ENCODE results near the gene ACCS. TPM values are rescaled to one million over a fixed set of nuclear protein-coding genes. Genes with fewer than 3 reads are reported as not detected.

ACCS gene
- total RNA-seq, 2 experiments from 2014 or later, result 8.7 to 9.0 TPM

- ATAC-seq, result no peak
- Mint-ChIP-seq H3K27me3 (ENCODE audit: low read depth) (peaks cover 3% of the 10 kb centered on the region), H3K36me3 (ENCODE audit: low read depth) (no peaks in the 10 kb centered on the region), H3K27ac (no peak within 1 kb of the TSS), H3K4me1 (ENCODE audit: low read depth) (no peaks in the 10 kb centered on the region), H3K4me3 (no peak within 1 kb of the TSS), H3K9me3 (ENCODE audit: insufficient read depth) (no peaks in the 10 kb centered on the region)
- DNase-seq, result no peak
- POLR2A ChIA-PET, result no interaction called here
- CTCF ChIA-PET, result no interaction called here
Observed at GRCh38 chr11:44047931-44048431, 18.1 kb upstream of the ACCS start, which contains the start of gene ACCSL. ACCSL (plus strand) TSS chr11:44047981; CDS start chr11:44048037, 56 bp downstream.

- Mint-ChIP-seq H3K27me3 (ENCODE audit: low read depth) (no peaks in the 10 kb centered on the region), H3K4me1 (ENCODE audit: low read depth) (no peaks in the 10 kb centered on the region), H3K36me3 (ENCODE audit: low read depth) (no peaks in the 10 kb centered on the region), H3K27ac (no peak overlapping the region), H3K9me3 (ENCODE audit: insufficient read depth) (no peaks in the 10 kb centered on the region), H3K4me3 (no peak overlapping the region)
- DNase-seq (no peak), ATAC-seq (no peak)
- POLR2A ChIA-PET, result no interaction called here
- CTCF ChIA-PET, result no interaction called here
Observed at GRCh38 chr11:44049832-44050231, 16.2 kb upstream of the ACCS start.

- ChIA-PET POLR2A (no interaction called here), CTCF (no interaction called here)
- peaks cover 3% of the 10 kb centered on the region for H3K27me3 Mint-ChIP-seq (ENCODE audit: low read depth)
- no peaks in the 10 kb centered on the region for H3K36me3 Mint-ChIP-seq (ENCODE audit: low read depth)
- H3K9me3 Mint-ChIP-seq (ENCODE audit: insufficient read depth), result no peaks in the 10 kb centered on the region
- no peak for ATAC-seq
- H3K27ac Mint-ChIP-seq, result no peak overlapping the region
- no peak overlapping the region for H3K4me3 Mint-ChIP-seq
- H3K4me1 Mint-ChIP-seq (ENCODE audit: low read depth), result no peaks in the 10 kb centered on the region
- no peak for DNase-seq
Observed at GRCh38 chr11:44051171-44051570, 14.9 kb upstream of the ACCS start.

GRCh38 chr11:44057340-44057739, 8.7 kb upstream of the ACCS start:
- DNase-seq (no peak), ATAC-seq (no peak)
- Mint-ChIP-seq H3K9me3 (ENCODE audit: insufficient read depth) (no peaks in the 10 kb centered on the region), H3K4me3 (no peak overlapping the region), H3K27me3 (ENCODE audit: low read depth) (peaks cover 3% of the 10 kb centered on the region), H3K4me1 (ENCODE audit: low read depth) (no peaks in the 10 kb centered on the region), H3K27ac (no peak overlapping the region), H3K36me3 (ENCODE audit: low read depth) (no peaks in the 10 kb centered on the region)
- POLR2A ChIA-PET, result no interaction called here
- CTCF ChIA-PET, result interaction anchor here (0.9 to 2.7 kb wide), 3 partner anchors 37 to 82 kb away, joined by 3 to 12 read pairs (median 3); partner anchors contain the start of gene EXT2

GRCh38 chr11:44058275-44058674, 7.8 kb upstream of the ACCS start:
- POLR2A ChIA-PET, result no interaction called here
- Mint-ChIP-seq H3K9me3 (ENCODE audit: insufficient read depth) (no peaks in the 10 kb centered on the region), H3K4me3 (no peak overlapping the region), H3K27ac (no peak overlapping the region), H3K27me3 (ENCODE audit: low read depth) (peaks cover 3% of the 10 kb centered on the region), H3K4me1 (ENCODE audit: low read depth) (no peaks in the 10 kb centered on the region), H3K36me3 (ENCODE audit: low read depth) (no peaks in the 10 kb centered on the region)
- CTCF ChIA-PET, result interaction anchor here (1.4 to 2.7 kb wide), 2 partner anchors 36 to 75 kb away, joined by 3 to 12 read pairs; partner anchors contain the start of gene EXT2
- ATAC-seq (no peak), DNase-seq (no peak)

- Mint-ChIP-seq H3K9me3 (ENCODE audit: insufficient read depth) (no peaks in the 10 kb centered on the region), H3K4me1 (ENCODE audit: low read depth) (peaks cover 26% of the 10 kb centered on the region), H3K4me3 (peak overlapping the region; percentile 82), H3K27ac (peak overlapping the region; percentile 87), H3K36me3 (ENCODE audit: low read depth) (no peaks in the 10 kb centered on the region), H3K27me3 (ENCODE audit: low read depth) (peaks cover 6% of the 10 kb centered on the region)
- POLR2A ChIA-PET, result no interaction called here
- CTCF ChIA-PET, result interaction anchor here (2.2 kb wide), 1 partner anchor 29 kb away, joined by 10 read pairs; no protein-coding TSS in a partner anchor
- DNase-seq (no peak), ATAC-seq (no peak)
Observed at GRCh38 chr11:44065161-44065661, 859 bp upstream of the ACCS start.

- peak overlapping the region; percentile 82 for H3K4me3 Mint-ChIP-seq
- no peak for ATAC-seq
- peaks cover 6% of the 10 kb centered on the region for H3K27me3 Mint-ChIP-seq (ENCODE audit: low read depth)
- ChIA-PET CTCF (interaction anchor here (1.1 to 2.2 kb wide), 6 partner anchors 19 to 39 kb away, joined by 3 to 10 read pairs (median 6); no protein-coding TSS in a partner anchor), POLR2A (no interaction called here)
- no peaks in the 10 kb centered on the region for H3K36me3 Mint-ChIP-seq (ENCODE audit: low read depth)
- no peaks in the 10 kb centered on the region for H3K9me3 Mint-ChIP-seq (ENCODE audit: insufficient read depth)
- peak overlapping the region; percentile 87 for H3K27ac Mint-ChIP-seq
- peaks cover 26% of the 10 kb centered on the region for H3K4me1 Mint-ChIP-seq (ENCODE audit: low read depth)
- no peak for DNase-seq
Observed at GRCh38 chr11:44066732-44067141, 667 bp downstream of the ACCS start.

GRCh38 chr11:44067266-44067665, 1.2 kb downstream of the ACCS start:
- H3K4me1 Mint-ChIP-seq (ENCODE audit: low read depth), result peaks cover 26% of the 10 kb centered on the region
- peaks cover 6% of the 10 kb centered on the region for H3K27me3 Mint-ChIP-seq (ENCODE audit: low read depth)
- no peaks in the 10 kb centered on the region for H3K9me3 Mint-ChIP-seq (ENCODE audit: insufficient read depth)
- H3K27ac Mint-ChIP-seq, result peak overlapping the region; percentile 87
- ChIA-PET POLR2A (interaction anchor here (1.2 kb wide), 1 partner anchor 501 kb away, joined by 3 read pairs; no protein-coding TSS in a partner anchor), CTCF (interaction anchor here (1.3 to 2.2 kb wide), 5 partner anchors 19 to 38 kb away, joined by 5 to 9 read pairs (median 7); no protein-coding TSS in a partner anchor)
- ATAC-seq, result no peak
- DNase-seq, result no peak
- peak overlapping the region; percentile 82 for H3K4me3 Mint-ChIP-seq
- no peaks in the 10 kb centered on the region for H3K36me3 Mint-ChIP-seq (ENCODE audit: low read depth)

GRCh38 chr11:44068180-44068579, 2.1 kb downstream of the ACCS start:
- H3K4me1 Mint-ChIP-seq (ENCODE audit: low read depth), result peaks cover 26% of the 10 kb centered on the region
- peaks cover 6% of the 10 kb centered on the region for H3K27me3 Mint-ChIP-seq (ENCODE audit: low read depth)
- no peaks in the 10 kb centered on the region for H3K36me3 Mint-ChIP-seq (ENCODE audit: low read depth)
- H3K9me3 Mint-ChIP-seq (ENCODE audit: insufficient read depth), result no peaks in the 10 kb centered on the region
- ChIA-PET CTCF (interaction anchor here (0.6 to 3.0 kb wide), 6 partner anchors 18 to 126 kb away, joined by 3 to 10 read pairs (median 6); partner anchors contain the start of genes C11orf96 and EXT2), POLR2A (interaction anchor here (1.2 kb wide), 1 partner anchor 500 kb away, joined by 3 read pairs; no protein-coding TSS in a partner anchor)
- no peak overlapping the region for H3K4me3 Mint-ChIP-seq
- no peak overlapping the region for H3K27ac Mint-ChIP-seq
- no peak for DNase-seq
- no peak for ATAC-seq

- no peak overlapping the region for H3K4me3 Mint-ChIP-seq
- no peaks in the 10 kb centered on the region for H3K27me3 Mint-ChIP-seq (ENCODE audit: low read depth)
- DNase-seq (no peak), ATAC-seq (no peak)
- H3K36me3 Mint-ChIP-seq (ENCODE audit: low read depth), result no peaks in the 10 kb centered on the region
- H3K9me3 Mint-ChIP-seq (ENCODE audit: insufficient read depth), result no peaks in the 10 kb centered on the region
- peaks cover 21% of the 10 kb centered on the region for H3K4me1 Mint-ChIP-seq (ENCODE audit: low read depth)
- H3K27ac Mint-ChIP-seq, result no peak overlapping the region
- ChIA-PET CTCF (interaction anchor here (0.8 to 3.0 kb wide), 3 partner anchors 8 to 24 kb away, joined by 3 to 10 read pairs (median 5); partner anchors contain the start of gene EXT2), POLR2A (no interaction called here)
Observed at GRCh38 chr11:44071157-44071556, 5.1 kb downstream of the ACCS start.

GRCh38 chr11:44072757-44073658, 6.9 kb downstream of the ACCS start:
- no peak overlapping the region for H3K4me3 Mint-ChIP-seq
- peaks cover 7% of the 10 kb centered on the region for H3K4me1 Mint-ChIP-seq (ENCODE audit: low read depth)
- no peak overlapping the region for H3K27ac Mint-ChIP-seq
- ChIA-PET POLR2A (no interaction called here), CTCF (interaction anchor here (1.4 to 2.3 kb wide), 2 partner anchors 10 to 22 kb away, joined by 3 to 16 read pairs; partner anchors contain the start of gene EXT2)
- H3K9me3 Mint-ChIP-seq (ENCODE audit: insufficient read depth), result no peaks in the 10 kb centered on the region
- no peak for DNase-seq
- no peaks in the 10 kb centered on the region for H3K36me3 Mint-ChIP-seq (ENCODE audit: low read depth)
- ATAC-seq, result no peak
- no peaks in the 10 kb centered on the region for H3K27me3 Mint-ChIP-seq (ENCODE audit: low read depth)
